ENCODE data around the gene PADI3. TPM values are rescaled to one million over a fixed set of nuclear protein-coding genes. Genes with fewer than 3 reads are reported as not detected.
"Not testable (repeated sequence)": the region's sequence is repeated elsewhere in the genome, so short reads cannot be mapped to it uniquely, and the experiment has no call there.

PADI3 gene
- total and polyA plus RNA-seq, 2 of the 4 experiments (the other 2 are of a cell fraction), result not detected

GRCh38 chr1:17239420-17239819 is 9.5 kb upstream of the PADI3 start:
- no peak overlapping the region for H3K4me3 ChIP-seq (ENCODE audit: insufficient read depth, low read depth, low read length)
- H2AK9ac ChIP-seq (replicated peaks; ENCODE audit: low read depth, low read length, poor library complexity), result no peak overlapping the region
- H3K4ac ChIP-seq (ENCODE audit: low read depth, low read length), result no peak overlapping the region
- H3K9me1 ChIP-seq (ENCODE audit: insufficient read depth, low read length), result 0 out of 2 replicates have a peak, but pooled peaks cover 3% of the 10 kb centered on the region
- no peak overlapping the region for H4K8ac ChIP-seq (ENCODE audit: low read depth in 2 of 2, low read length in 2 of 2)
- no peak overlapping the region for H4K5ac ChIP-seq (ENCODE audit: low read depth, low read length)
- no peak overlapping the region for H3K27ac ChIP-seq (ENCODE audit: insufficient read depth, low read length)
- no peak overlapping the region for H3K56ac ChIP-seq (ENCODE audit: extremely low read depth, insufficient read depth, low read length)
- CTCF ChIA-PET, result interaction anchor here (2.0 kb wide), 1 partner anchor 114 kb away, joined by 6 read pairs; no protein-coding TSS in a partner anchor
- intact Hi-C loops (cut with micrococcal nuclease), result loop anchor here (2.0 to 5.0 kb wide), 2 partner anchors 168 to 289 kb away; no protein-coding TSS in a partner anchor
- H3K36me3 ChIP-seq (ENCODE audit: control insufficient read depth, insufficient read depth, low read length), result no peaks in the 10 kb centered on the region
- in situ Hi-C loops (cut with MboI; ENCODE audit: low sequenced_read_pairs), result loop anchor here (5.0 kb wide), 1 partner anchor 112 kb away; no protein-coding TSS in a partner anchor
- H2AK5ac ChIP-seq (ENCODE audit: low read depth, low read length), result no peak overlapping the region
- no TSS peak for BruUV-seq (replicated peaks)
- H2AFZ ChIP-seq (replicated peaks; ENCODE audit: low read length, poor library complexity), result no peak overlapping the region
- no peak overlapping the region for H2BK5ac ChIP-seq (ENCODE audit: low read depth, low read length, poor library complexity, severe bottlenecking)
- dilution Hi-C loops (cut with HindIII; ENCODE audit: low sequenced_read_pairs, unreplicated experiment), result no loop called here
- no peak overlapping the region for H3K9ac ChIP-seq (ENCODE audit: low read depth, low read length)
- H4K91ac ChIP-seq (ENCODE audit: insufficient read depth, low read depth, low read length), result no peak overlapping the region
- H2BK15ac ChIP-seq (ENCODE audit: low read depth, low read length), result no peak overlapping the region
- H3K27me3 ChIP-seq (ENCODE audit: control insufficient read depth, insufficient read depth, low read length), result peaks cover 25% of the 10 kb centered on the region
- peak; percentile 92 for DNase-seq
- H2BK20ac ChIP-seq (ENCODE audit: low read depth, low read length), result no peak overlapping the region
- peak; percentile 87 for ATAC-seq (ENCODE audit: low read depth)
- no peak overlapping the region for H3K18ac ChIP-seq (ENCODE audit: low read depth, low read length)
- H3K14ac ChIP-seq (replicated peaks; ENCODE audit: low read depth, low read length), result no peak overlapping the region
- H3K4me1 ChIP-seq (ENCODE audit: control insufficient read depth, insufficient read depth, low read length), result no peaks in the 10 kb centered on the region
- no CpG with 5 or more reads among the region's 1 CpG for WGBS, 2 experiments (ENCODE audit: extremely low coverage in 2 of 2, insufficient read length in 1 of 2)
- TF ChIP-seq SMC3 (IDR thresholded peaks at IDR 0.05; ENCODE audit: low read depth, low read length), result peak; percentile 20; the same call in 1 of the 2 replicates
- TF ChIP-seq RAD21 (IDR thresholded peaks at IDR 0.05; ENCODE audit: low read length), result 0 out of 2 replicates have a peak, but pooled peaks have one; percentile 17
- no peak for TF ChIP-seq RFX5 (IDR thresholded peaks at IDR 0.05; ENCODE audit: low read depth, low read length)
- no peak for TF ChIP-seq RCOR1 (IDR thresholded peaks at IDR 0.05; ENCODE audit: insufficient replicate concordance, low read length)
- 0 out of 2 replicates have a peak, but pooled peaks have one; percentile 24 for TF ChIP-seq MAZ (IDR thresholded peaks at IDR 0.05; ENCODE audit: borderline replicate concordance, low read depth, low read length)
- H4K20me1 ChIP-seq (ENCODE audit: insufficient read depth, low read length), result 0 out of 2 replicates have a peak, but pooled peaks cover 3% of the 10 kb centered on the region
- POLR2A ChIA-PET (ENCODE audit: unreplicated experiment), result no interaction called here
- no peak overlapping the region for H3K23ac ChIP-seq (ENCODE audit: low read depth, low read length)
- no peaks in the 10 kb centered on the region for H3K79me1 ChIP-seq (ENCODE audit: low read depth in 1 of 2, low read length in 2 of 2)
- H2BK120ac ChIP-seq (ENCODE audit: low read depth, low read length), result no peak overlapping the region
- no peak overlapping the region for H3K4me2 ChIP-seq (ENCODE audit: low read depth, low read length)
- no peaks in the 10 kb centered on the region for H3K9me3 ChIP-seq (ENCODE audit: control insufficient read depth, insufficient read depth, low read length)

DNA sequence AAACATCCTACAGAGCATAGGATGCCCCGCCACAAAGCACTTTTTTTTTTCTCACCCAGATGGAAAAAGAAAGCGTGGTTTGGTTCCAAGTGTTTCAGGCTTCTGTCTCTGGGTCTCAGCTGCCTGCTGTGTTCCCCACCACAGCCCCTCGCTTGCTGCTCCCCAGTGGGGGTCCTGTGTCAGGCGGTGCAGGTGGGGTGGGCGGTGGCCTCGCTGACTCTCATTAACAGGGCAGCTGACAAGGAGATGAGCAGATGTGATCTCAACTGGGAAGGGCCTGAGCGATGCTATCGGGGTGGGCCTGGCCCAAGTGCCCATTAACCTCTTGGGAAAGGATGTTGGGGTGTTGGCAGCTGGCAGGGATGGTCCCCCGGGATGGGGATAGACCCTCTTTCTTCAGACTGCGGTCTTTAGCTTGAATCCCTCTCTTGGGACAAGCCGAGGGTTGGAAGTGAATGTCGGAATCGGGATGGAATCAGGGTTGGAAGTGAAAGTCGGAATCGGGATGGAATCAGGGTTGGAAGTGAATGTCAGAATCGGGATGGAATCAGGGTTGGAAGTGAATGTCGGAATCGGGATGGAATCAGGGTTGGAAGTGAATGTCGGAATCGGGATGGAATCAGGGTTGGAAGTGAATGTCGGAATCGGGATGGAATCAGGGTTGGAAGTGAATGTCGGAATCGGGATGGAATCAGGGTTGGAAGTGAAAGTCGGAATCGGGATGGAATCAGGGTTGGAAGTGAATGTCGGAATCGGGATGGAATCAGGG is 7.7 kb upstream of the PADI3 start:
- H3K4me2 ChIP-seq (ENCODE audit: low read depth, low read length); ATAC-seq (ENCODE audit: low read depth); H3K4me1 ChIP-seq (ENCODE audit: control insufficient read depth, insufficient read depth, low read length); H2AK5ac ChIP-seq (ENCODE audit: low read depth, low read length); H2AFZ ChIP-seq (replicated peaks; ENCODE audit: low read length, poor library complexity); H3K14ac ChIP-seq (replicated peaks; ENCODE audit: low read depth, low read length); H3K4ac ChIP-seq (ENCODE audit: low read depth, low read length); H3K56ac ChIP-seq (ENCODE audit: extremely low read depth, insufficient read depth, low read length); dilution Hi-C loops (cut with HindIII; ENCODE audit: low sequenced_read_pairs, unreplicated experiment); H4K20me1 ChIP-seq (ENCODE audit: insufficient read depth, low read length); H2BK5ac ChIP-seq (ENCODE audit: low read depth, low read length, poor library complexity, severe bottlenecking); H3K79me1 ChIP-seq (ENCODE audit: low read depth in 1 of 2, low read length in 2 of 2); in situ Hi-C loops (cut with MboI; ENCODE audit: low sequenced_read_pairs); H2AK9ac ChIP-seq (replicated peaks; ENCODE audit: low read depth, low read length, poor library complexity); BruUV-seq (replicated peaks); H4K8ac ChIP-seq (ENCODE audit: low read depth in 2 of 2, low read length in 2 of 2); H2BK15ac ChIP-seq (ENCODE audit: low read depth, low read length); H3K9ac ChIP-seq (ENCODE audit: low read depth, low read length); intact Hi-C loops (cut with micrococcal nuclease); H4K5ac ChIP-seq (ENCODE audit: low read depth, low read length); H3K36me3 ChIP-seq (ENCODE audit: control insufficient read depth, insufficient read depth, low read length); H3K9me1 ChIP-seq (ENCODE audit: insufficient read depth, low read length); H3K18ac ChIP-seq (ENCODE audit: low read depth, low read length); DNase-seq; H2BK20ac ChIP-seq (ENCODE audit: low read depth, low read length); H3K9me3 ChIP-seq (ENCODE audit: control insufficient read depth, insufficient read depth, low read length); H3K23ac ChIP-seq (ENCODE audit: low read depth, low read length); H3K4me3 ChIP-seq (ENCODE audit: insufficient read depth, low read depth, low read length); POLR2A ChIA-PET (ENCODE audit: unreplicated experiment); H2BK120ac ChIP-seq (ENCODE audit: low read depth, low read length); H3K27ac ChIP-seq (ENCODE audit: insufficient read depth, low read length); H4K91ac ChIP-seq (ENCODE audit: insufficient read depth, low read depth, low read length): not testable (repeated sequence)
- peaks cover 25% of the 10 kb centered on the region for H3K27me3 ChIP-seq (ENCODE audit: control insufficient read depth, insufficient read depth, low read length)
- CTCF ChIA-PET, result interaction anchor here (2.0 kb wide), 1 partner anchor 115 kb away, joined by 6 read pairs; no protein-coding TSS in a partner anchor
- WGBS, 2 experiments (ENCODE audit: extremely low coverage in 2 of 2, insufficient read length in 1 of 2), result 41% methylated on average over 5 of the region's 28 CpGs; no CpG with 5 or more reads in 1 of the 2 experiments
